AG08396 (cell line): Measurements from ENCODE around the gene G6PC2.
"Not testable (repeated sequence)": the region's sequence is repeated elsewhere in the genome, so short reads cannot be mapped to it uniquely, and the experiment has no call there.

Source experiments
- DNase-seq: peaks from one replicate; pipeline ENCODE4 v3.0.0; 2012; ENCODE audit warnings: low spot score, mixed read lengths

G6PC2 gene, protein sequence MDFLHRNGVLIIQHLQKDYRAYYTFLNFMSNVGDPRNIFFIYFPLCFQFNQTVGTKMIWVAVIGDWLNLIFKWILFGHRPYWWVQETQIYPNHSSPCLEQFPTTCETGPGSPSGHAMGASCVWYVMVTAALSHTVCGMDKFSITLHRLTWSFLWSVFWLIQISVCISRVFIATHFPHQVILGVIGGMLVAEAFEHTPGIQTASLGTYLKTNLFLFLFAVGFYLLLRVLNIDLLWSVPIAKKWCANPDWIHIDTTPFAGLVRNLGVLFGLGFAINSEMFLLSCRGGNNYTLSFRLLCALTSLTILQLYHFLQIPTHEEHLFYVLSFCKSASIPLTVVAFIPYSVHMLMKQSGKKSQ

DNA sequence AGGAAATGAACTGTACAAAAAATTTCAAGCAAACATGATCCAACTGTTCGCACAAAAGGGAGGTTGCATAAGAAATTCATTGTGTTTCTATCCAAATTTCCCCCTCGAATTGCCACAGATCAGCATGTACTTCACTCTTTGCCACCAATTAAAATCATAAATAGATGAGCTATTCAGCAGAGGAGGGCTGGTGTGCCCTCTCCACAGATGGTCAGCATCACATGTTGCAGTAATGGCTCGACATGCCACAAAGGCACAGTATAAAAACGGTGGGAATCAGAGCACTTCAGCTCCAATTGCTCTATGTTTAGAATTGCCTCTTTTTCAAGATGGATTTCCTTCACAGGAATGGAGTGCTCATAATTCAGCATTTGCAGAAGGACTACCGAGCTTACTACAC is at the start of gene G6PC2:
Gene G6PC2, plus strand, starts transcription at position 289 of the 400 bp plus-strand sequence. Its CDS starts 41 bp downstream, at position 330.
- no peak for DNase-seq

DNA sequence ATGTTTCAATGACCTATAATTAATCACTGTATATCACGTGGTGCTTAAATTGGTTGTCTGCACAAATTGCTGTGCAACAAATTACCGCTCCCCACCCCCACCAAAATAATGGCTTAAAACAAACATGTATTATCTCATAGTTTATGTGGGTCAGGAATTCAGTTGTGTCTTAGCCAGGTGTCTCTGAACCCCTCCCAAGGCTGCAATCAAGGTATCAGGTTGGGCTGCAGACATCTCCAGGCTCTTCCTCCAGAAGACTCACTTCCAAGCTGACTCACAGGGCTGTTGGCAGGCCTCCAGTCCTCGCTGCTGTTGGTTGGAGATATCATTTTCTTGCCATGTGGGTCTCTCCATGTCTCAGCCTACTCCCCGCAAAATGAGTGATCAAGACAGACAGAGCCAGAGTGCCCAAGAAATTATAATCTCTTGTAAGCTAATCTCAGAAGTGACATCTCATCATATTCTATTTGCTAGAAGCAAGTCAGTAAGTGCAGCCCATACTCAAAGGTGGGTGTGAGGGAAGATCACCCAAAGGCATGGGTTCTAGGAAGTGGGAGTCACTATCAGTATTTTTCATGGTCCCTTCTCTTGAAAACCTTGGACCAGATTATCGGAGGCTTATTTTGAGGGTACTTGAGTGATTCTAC is 49.3 kb upstream of the G6PC2 start:
- peak; percentile 38 for DNase-seq

DNA sequence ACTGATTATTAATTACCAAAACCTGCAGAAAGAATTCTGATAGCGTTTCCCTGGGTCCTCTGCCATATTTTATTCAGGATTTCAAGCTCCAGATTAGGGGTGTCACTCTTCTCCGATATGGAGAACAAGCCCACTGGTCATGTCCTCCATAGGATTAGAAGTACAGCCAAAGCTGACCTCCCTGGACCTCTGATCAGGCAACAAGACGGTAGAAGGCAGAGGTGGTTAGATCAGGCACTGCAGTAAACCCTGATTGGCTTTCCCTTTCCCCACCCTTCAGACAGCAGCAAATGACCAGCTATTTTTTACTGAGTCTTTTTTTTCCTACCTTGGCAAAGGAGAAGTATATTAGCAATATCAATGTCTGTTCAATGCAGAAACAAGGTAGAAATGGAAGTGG is 48.6 kb upstream of the G6PC2 start:
- no peak for DNase-seq

DNA sequence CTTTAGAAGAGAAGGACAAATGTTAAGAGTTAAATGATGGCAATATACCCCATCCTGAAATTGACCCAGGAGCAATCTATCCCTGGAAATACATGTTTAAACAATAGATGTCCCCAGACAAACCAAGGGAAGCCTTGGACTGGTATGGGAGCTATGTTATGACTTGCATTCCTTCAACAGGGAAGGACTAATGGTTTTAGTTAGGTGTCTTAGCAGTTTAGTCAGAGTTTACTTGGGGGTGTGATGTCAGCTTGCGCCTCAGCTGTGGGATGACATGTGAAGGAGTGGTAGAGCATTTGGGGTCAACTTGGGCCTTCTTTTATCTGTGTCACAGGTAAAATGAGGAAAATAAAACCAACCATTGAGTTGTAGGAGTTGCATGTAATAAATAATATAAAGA is 47.6 kb upstream of the G6PC2 start:
- no peak for DNase-seq

DNA sequence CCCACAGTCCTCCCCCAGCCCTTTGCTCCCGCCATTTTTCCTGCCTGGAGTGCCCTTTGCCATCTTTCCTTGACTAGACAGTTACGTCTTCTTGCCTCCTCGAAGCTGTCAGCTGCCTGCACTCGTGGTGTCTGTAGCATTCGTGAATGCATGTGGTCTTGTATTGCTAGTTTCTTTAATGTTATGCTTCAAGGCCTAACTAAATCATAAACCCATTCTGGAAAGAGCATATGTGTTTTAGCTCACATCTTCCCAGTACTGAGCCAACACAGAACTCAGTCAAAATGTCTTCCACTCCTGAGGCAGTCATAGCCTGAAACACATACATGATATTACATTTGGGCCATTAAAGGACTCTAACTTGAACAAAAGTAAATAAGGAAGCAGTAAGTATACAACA is 46.4 kb upstream of the G6PC2 start:
- DNase-seq, result no peak

DNA sequence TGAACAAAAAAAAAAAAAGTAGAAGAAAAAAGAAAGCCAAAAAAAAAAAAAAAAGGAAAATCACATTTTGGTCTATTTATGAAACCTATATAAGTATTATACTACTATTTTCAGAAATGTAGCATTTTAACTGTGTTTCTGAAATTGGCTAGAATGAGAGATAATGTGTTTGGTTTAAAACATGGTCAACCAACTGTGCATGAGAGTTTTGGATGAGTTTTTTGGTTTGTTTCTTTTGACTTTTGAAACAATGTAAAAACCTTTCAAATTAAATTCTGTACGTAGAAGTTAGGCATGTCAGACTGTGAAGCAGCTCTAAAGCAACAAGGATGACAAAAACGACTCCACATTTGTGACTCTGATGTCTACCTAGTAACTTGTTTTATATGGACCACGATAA is 45.5 kb upstream of the G6PC2 start:
- DNase-seq, result no peak

DNA sequence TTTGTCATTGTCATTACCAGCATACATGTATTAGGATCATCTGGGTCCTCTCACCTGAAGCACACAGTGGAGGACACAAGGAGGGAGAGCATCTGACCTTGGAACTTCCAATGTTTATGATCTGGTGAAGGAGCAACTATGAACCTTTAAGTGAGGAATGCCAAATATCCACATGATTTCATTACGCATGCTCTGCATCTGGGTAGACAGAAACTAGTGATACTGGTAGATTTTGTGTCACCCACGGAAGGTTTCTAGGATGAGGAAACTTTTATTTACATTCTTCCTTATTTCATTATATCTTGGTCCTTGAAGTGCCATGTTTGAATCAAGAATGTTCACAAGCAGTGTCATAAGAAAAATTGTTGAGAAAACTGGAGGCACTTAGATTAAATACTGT is 42.9 kb upstream of the G6PC2 start:
- no peak for DNase-seq

DNA sequence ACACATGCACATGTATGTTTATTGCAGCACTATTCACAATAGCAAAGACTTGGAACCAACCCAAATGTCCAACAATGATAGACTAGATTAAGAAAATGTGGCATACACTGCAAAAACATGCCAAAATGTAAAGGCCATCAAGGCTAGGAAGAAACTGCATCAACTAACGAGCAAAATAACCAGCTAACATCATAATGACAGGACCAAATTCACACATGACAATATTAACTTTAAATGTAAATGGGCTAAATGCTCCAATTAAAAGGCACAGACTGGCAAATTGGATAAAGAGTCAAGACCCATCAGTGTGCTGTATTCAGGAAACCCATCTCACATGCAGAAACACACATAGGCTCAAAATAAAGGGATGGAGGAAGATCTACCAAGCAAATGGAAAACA is 33.9 kb upstream of the G6PC2 start:
- DNase-seq, result not testable (repeated sequence)

DNA sequence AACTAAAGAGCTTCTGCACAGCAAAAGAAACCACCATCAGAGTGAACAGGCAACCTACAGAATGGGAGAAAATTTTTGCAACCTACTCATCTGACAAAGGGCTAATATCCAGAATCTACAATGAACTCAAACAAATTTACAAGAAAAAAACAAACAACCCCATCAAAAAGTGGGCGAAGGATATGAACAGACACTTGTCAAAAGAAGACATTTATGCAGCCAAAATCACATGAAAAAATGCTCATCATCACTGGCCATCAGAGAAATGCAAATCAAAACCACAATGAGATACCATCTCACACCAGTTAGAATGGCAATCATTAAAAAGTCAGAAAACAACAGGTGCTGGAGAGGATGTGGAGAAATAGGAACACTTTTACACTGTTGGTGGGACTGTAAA is 30.7 kb upstream of the G6PC2 start:
- not testable (repeated sequence) for DNase-seq

DNA sequence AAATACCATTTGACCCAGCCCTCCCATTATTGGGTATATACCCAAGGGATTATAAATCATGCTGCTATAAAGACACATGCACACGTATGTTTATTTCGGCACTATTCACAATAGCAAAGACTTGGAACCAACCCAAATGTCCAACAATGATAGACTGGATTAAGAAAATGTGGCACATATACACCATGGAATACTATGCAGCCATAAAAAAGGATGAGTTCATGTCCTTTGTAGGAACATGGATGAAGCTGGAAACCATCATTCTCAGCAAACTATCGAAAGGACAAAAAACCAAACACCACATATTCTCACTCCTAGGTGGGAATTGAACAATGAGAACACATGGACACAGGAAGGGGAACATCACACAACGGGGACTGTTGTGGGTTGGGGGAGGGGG is 30.3 kb upstream of the G6PC2 start:
- not testable (repeated sequence) for DNase-seq

DNA sequence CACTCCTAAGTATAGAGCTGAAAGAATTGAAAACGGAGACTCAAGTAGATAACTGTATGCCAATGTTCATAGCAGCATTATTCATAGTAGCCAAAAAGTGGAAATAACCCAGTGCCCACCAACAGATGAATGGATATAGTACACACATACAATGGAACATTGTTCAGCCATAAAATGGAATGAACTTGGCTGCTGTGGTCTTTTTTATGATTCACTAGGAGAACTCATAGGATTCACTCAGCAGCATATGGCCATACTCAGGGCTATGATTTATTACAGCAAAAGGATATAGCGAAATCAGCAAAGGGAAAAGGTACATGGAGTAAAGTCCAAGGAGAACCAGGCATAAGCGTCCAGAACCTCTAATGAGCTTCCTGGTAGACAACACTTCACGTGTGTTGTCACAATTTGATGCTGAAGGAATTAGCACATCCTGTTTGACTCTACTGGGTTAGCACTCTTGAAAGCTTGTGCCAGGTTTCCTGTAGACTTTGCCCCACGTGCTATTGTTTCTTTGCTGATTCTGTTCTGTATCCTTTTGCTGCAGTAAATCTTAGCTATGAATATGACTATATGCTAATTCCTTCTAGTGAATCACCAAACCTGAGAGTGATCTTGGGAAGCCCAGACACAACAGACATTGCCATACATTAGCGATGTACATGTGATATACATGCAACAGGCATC is 26.6 kb upstream of the G6PC2 start:
- no peak for DNase-seq

DNA sequence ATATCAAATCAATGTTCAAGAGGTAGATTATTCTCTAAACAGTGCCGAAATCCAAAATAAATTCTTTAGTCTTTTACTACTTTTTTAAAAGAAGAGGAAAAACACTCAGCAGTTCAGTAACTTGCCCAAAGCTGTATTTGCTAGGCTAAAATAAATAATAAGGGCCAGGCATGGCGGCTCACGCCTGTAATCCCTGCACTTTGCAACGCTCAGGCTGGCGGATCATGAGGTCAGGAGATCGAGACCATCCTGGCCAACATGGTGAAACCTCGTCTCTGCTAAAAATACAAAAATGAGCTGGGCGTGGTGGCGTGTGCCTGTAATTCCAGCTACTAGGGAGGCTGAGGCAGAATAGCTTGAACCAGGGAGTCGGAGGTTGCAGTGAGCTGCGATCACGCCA is 18.9 kb upstream of the G6PC2 start:
- DNase-seq, result not testable (repeated sequence)

DNA sequence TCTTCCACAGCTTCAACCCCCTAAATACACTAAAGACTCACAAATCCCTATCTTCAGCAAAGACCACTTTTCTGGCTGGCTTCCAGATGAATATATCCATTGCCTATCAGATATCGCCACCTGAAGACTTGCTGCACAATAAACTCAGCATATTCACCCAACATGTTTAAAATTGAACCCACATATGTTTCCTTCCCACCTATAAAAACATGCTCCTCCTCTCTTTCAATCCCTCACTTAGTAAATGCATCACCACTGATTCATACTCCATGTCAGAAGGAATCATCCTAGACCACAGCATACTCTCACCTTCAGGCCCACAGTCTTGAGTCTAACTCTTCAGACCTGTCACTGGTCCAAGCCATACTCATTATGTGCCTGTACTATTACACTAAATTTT is 16.1 kb upstream of the G6PC2 start:
- no peak for DNase-seq

DNA sequence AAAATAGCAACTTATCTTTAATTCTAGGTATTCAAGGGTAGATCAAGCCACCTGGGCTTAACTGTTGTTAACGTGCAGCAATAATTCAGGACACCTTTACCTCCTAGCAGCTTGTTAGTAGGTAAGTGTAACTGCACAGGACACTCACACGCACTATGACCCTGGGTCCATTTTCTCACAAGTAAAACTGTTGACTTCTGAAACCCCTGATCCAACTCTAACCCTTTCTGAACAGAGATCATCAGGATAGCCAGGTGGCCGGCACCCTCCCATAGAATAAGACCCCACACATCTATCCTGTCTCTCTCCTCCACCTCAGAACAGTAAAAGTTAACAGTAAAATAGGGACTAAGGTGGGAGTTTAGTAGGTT is 11.5 kb upstream of the G6PC2 start:
- no peak for DNase-seq

DNA sequence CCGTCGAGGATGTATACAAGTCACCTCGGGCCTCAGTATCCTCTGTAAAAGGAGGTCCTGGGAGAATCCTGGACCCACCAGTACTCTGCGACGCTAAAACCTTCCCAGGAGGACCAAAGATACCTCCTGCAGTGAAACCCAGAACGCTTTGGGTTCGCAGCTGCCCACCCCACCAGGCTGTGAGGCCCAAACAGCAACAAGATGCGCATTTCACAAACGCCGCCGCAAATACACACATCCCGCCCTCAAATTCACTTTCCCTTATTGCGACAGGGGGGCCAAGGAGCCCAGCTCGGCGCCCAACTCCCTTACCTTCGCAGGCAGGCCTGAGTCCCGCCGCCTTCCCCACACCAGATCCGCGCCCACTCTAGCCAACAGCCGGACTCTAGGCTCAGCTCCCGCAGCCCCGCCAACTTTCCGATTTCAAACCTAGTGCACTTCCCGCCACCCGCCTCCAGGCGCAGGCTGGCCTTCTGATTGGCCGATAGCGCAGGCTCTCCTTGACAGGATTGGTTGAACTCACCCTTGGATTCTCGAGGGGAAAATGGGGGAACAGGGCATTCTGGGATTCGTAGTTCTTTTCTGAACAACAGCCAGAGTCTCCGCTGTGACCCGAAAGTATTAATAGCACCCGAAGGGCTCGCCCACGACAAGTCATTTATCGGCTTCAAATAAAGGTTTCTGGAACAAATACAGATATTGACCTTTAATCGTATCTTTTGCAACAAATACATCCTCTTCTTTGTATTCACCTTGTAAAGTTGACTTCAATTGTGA is 10.9 kb upstream of the G6PC2 start, which contains the start of gene SPC25:
Gene SPC25, minus strand, starts transcription at position 425 of the 777 bp plus-strand sequence. CDS start 911 bp downstream, outside the sequence.
- peak; percentile 95 for DNase-seq

DNA sequence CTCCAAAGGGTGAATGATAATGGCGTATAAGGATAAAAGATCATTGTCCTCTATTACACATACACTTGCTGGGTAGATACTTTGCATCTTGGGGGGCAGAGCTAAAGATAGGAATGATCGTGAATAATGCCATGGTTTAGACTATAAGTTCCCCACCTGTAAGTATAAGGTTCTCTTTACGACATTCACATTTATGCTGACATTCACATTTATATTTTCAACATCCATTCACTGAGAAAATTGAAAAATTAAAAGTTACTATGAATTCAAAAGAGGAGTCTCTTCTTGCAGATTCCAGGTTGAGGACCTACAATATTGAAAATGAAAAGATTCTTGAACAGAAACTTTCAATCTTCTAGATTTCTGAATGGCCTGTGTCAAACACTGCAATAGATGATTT is 8.8 kb upstream of the G6PC2 start:
- DNase-seq, result no peak

DNA sequence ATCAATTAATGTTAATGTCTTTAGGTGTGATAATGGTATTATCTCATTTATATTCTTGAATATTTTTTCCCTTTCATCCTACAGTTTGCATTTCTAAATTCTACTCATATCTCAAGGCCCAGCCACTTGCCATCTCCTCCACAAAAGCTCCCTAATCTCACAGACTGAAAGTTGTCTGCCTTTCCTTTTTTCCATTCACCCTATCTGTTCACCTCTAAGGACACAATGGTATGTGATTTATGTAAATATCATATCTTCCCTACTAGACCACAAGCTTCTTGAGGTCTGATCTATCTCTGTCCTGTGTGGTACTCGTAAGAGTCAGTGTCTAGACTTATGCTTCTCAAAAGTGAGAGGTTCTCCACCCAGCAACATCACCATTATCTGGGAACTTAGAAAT is 7.0 kb upstream of the G6PC2 start:
- no peak for DNase-seq

DNA sequence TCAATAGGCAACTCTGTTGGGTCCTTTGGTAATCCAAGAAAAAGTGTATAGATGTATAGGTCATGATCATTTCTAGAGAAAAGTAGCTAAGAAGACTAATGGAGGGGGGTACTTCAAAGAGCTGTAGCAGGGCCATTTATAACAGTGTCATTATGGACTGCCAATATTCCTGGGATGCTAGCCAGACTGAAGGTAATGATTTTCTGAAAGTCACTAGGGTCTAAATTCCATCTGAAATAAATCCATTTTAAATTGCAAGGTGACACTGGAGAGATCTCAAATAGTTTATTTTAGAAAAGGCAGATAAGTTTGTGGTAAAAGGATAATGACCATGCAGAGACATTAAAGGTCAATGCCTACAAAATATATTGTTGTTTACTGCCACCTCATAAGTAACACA is 6.4 kb upstream of the G6PC2 start:
- no peak for DNase-seq

DNA sequence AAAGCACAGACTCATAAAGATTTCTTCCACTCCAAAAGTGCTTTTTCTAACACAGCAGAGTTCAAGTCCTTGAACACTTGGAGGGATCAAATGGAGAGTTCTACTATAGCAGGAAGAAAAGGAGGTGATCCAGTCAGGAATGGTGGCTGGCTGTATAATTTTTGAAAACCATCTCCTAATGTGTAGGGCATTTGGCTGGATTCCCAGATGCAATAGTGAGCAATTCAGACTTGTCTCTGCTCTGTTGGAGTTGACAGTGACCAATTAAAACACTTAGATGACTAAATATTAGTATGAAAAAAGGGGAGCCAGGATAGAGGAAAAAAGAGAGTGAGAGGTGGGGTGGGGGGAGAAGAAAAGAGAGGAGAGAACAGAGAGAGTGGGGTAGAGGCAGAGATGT is 5.3 kb upstream of the G6PC2 start:
- no peak for DNase-seq

DNA sequence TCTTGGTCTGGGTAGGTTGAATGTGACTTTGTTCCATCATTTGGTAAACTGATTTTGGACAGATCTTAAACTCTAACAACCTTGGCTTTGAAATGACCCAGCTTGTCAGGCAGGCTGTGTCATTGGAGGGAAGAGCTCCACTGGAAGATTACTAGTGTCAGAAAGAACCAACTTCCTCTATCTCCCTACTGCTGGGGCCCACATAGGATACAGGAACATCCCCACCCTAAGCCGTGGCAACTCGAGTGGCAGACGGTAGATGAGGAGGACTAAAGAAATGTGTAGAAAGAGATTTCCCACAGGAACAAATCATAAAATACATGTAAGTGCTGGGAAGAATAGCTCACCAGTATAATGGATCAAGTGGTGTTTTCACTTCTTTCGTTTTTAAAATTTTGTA is 4.3 kb upstream of the G6PC2 start:
- DNase-seq, result no peak

DNA sequence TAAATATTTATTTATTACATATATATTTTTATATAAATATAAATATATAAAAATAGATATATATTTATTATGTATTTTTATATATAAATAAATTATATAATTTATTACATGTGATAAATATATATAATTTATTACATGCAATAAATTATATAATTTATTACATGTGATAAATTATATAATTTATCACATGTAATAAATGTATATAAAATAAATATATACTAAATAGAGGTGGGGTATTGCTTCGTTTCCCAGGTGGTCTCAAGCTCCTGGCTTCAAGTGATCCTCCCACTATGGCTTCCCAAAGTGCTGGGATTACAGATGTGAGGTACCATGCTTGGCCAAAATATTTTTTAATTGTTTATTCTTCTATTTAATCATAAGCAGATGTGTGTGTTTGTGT is 3.6 kb upstream of the G6PC2 start:
- DNase-seq, result no peak

DNA sequence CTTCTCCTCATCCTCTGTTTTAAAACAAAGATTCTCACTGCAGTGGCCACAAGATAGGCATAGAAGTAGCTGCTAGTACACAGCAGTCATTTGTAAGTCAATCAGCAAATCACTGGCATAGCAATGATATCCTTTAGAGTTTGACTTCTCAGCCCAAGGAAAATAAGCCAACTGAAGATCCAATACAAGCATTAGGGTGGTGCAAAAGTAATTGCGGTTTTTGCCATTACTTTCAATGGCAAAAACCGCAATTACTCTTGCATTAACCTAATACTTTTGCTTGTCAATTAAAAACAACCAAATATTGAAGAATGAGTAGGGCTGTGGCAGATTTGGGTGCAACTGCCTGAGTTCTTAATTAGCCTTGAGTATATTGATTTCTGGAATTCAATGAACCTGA is 2.8 kb downstream of the G6PC2 start:
- DNase-seq, result no peak
